ENCODE measurements around the gene KHK.

DNA sequence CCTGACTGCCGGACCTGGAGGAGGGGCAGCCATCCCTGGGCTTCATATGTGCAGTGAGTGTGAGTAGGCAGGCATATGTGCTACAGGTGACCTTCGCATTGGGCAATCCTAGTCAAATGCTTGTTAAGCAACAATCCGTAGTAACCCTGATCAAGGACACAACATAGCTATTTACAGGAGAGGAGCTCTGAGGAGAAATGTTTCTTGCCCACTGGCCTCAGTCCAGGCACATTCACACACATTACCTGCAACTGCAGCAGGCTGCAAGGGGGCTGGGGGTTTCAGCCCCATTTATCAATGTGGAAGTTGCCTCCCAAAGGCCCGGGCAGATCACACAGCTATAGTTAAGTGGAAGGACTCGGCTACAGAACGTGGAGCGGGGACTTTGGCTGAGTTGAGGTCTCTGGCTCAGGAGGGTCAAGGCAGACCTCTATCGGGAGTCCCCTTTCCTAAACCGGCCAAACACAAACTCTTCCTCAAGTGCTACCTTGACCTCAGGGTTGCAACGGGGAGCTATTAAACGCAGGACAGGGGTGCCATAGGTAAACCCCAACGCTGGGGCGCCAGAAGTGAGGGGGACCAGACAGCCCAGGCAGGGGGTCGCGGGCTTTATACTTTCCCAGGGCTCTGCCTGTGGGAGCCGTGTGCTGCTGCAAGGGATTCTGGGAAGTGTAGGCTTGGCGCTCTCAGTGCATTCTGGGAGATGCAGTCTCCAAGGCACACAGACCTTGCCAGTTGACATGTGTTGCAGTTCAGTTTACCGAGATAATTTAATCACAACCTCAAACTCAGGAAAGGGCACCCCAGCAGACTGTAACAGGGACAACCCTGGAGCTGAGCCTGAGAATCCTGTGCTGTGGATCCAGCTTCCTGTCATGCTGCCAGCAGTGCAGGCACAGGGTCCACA, 9.4 kb downstream of the KHK start:
- TF ChIP-seq EZH2 (IDR thresholded peaks at IDR 0.05; ENCODE audit: insufficient read depth, poor library complexity, severe bottlenecking) (no peak), EZH2phosphoT487 (IDR thresholded peaks at IDR 0.05; ENCODE audit: insufficient read depth, low read depth) (no peak)
